Activated T-cell treated with anti-CD3 and anti-CD28 coated beads for 48 hours (primary cell): ENCODE measurements around the gene HOXD1.

Experiments
- DNase-seq: peaks from one replicate; pipeline ENCODE4 v3.0.0-alpha.2; 2020; ENCODE audit warnings: low read depth

HOXD1 gene

DNA sequence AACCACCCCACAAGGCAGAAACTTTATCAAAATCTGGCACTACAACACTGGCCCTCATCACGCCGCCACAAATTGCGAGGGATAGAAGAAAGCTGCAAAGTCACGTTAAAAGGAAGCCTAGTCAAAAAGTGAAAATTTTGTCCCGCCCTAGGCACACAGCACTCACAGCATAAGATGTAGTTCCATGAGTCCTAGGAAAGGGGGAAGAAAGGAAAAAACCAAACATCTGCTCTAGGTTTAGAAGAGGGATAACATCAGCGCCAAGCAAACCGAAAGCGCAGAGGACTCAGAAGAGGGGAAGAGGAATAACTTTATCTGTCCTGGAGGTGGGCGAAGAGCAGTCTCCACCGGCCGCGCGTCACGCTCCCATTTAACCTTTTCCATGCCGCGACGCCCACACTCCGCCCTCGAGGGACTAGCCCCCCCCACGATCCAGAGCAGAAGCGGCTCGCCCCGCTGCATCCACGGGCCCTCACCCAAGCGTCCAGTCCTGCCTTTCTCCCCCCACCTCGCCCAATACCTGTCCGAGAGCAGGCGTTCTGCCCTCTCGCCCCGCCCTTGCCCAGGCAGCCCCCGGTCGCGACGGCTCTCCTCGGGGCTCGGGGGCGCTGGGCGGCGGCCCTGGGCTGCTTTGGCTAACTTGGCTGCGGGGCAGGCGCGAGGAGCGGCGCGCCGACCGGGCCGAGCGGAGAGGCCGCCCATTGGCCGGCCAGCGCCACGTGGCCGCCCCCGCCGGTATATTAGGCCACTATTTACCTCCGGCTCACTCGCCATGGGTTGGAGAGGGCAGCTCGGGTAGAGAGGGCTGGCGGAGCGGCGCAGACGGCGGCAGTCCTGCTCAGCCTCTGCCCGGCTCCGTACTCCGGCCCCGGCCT, at the start of gene HOXD1:
HOXD1 (plus strand) TSS at position 770 of the 875 bp plus-strand sequence. CDS start 134 bp downstream, outside the sequence.
- DNase-seq: no peak

GRCh38 chr2:176138923-176139660, 49.4 kb upstream of the HOXD1 start:
- no peak for DNase-seq

- no peak for DNase-seq
These were observed 48.6 kb upstream of the HOXD1 start for GRCh38 chr2:176139661-176140512.

- peak; percentile 72 for DNase-seq
These were observed 47.8 kb upstream of the HOXD1 start for GRCh38 chr2:176140513-176141317.

DNA sequence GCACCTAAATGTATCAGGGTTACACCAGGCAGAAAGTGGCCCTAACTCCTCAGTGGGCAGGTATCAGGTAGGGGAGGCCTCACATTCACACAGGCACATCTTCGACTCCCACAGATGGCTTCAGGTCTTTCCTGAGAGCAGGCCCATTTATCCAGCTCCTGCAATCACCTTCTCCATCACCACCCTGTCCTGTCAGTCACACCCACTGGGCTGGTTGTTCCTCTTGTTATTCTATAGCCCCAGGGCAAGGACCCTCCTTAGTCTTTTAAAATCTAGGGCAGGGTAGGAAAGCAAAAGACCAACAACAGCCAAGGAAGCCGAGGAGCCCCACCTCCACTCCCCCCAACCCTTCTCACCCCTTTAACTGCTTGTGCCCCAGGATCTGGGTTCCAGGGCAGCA, 46.2 kb upstream of the HOXD1 start:
- no peak for DNase-seq

GRCh38 chr2:176145085-176145969, 43.1 kb upstream of the HOXD1 start:
- no peak for DNase-seq

DNA sequence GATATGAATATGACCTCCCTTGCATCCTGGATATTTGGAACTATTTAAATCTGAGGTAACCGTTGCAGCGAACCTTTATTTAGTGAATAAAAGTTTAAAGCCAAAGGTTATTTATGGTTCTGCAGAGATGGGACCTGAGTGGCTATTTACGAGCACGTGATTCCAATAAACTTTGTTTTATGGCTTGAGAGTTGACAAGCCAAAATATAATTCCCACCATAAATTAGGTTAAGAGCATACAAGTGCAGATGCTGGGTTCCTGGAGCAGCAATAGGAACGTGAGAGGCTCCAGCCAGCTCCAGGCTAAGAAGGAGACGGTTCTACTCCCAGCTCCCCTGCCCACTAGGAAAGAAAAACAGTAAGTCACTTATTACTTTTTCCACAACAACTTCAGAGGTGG, 42.4 kb upstream of the HOXD1 start:
- no peak for DNase-seq

DNA sequence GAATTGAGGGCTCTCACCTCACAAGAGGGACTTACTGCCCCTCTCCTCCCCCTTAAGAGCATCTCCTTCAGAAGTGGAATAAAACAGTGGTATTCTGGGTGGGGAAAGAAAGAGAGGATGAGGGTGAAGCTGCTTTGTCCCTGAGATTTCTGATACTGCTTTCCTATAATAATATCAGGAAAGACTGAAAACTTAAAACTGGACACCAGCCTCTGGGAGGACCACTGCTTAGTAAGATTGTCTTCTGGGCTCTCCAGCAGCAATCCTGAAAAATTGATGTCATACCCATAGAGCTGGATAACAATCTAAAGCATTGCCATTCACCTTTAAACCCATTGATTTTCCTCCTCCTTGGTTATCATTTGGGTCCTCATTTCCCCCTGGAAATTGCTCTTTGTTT, 41.8 kb upstream of the HOXD1 start:
- DNase-seq: no peak

DNA sequence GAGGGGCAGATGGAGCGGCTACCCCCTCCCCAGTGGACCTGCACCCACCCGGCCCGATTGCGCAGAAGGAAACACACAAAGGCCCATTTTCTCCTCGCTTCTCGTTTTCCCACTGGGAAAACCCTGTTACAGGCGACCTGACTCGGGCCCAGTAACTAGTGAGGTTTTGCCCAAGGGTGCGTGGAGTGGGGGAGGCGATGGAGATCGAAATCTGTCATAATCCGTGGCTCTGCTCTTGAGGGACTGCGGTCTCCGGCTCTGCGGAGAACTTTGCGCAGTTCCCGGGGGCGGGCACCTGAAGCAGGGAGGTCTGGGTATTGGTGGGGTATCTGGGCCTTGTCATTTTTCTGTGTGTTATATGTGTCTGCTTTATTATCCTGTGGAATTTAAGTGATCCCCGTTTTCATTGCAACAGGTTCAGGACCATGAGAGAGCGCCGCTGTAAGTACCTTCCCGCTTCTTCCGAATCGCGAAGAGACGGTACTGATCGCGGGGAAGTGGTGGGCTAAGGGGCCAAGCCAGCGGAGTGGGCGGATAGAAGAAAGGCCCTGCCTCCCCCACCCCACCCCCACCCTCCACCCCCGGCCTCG, 41.2 kb upstream of the HOXD1 start:
- no peak for DNase-seq

GRCh38 chr2:176147800-176148496, 40.5 kb upstream of the HOXD1 start:
- DNase-seq: no peak

GRCh38 chr2:176148751-176149421, 39.6 kb upstream of the HOXD1 start:
- no peak for DNase-seq

DNA sequence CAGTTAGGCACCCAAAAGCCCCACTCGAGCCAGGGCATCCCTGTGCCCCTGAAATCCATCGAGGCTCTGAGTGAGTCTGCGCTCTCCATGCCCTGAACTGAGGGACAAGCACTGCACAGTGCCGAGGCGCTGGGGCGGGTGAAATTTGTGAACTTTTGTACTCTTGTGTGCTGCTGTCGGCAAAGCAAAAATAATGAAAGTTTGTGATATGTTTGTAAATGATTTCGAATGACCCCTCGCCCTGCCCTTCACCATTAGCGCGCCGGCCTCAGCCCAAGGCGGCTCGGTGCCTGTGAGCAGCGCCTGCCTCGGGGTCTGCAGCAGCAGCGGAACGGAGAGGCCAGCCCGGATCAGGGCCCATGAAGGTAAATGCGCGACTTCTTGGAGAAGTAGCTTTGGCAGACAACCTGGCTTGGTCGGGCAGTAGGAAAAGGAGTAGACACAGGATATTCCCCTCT, 39.0 kb upstream of the HOXD1 start:
- no peak for DNase-seq

DNA sequence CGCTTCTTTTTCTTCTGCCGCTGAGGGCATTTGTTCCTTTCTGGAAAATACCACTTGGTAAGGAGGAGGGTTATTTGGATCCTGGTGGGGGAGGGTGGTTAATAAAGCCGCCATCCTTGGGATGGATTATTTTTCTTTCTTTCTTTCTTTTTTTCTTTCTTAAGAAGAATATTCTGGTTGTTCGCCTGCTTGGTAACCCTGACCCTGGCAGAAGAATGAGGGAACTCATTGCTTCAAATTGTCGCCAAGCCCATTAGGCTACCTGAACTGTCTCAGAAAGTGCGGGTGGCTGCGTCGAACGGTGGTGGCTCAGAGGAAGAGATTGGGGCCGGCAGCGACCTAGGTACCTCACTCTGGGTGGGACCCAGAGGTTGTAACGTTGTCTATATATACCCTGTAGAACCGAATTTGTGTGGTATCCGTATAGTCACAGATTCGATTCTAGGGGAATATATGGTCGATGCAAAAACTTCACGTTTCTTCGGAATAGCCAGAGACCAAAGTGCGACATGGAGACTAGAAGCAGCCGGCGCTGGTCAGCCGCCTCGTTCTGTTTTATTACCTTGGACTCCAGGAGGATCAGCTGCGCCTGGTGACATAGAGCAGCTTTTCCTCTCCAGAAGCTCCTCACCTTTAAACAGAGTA, 38.4 kb upstream of the HOXD1 start:
- DNase-seq: no peak

GRCh38 chr2:176150584-176151441, 37.7 kb upstream of the HOXD1 start:
- DNase-seq: no peak

DNA sequence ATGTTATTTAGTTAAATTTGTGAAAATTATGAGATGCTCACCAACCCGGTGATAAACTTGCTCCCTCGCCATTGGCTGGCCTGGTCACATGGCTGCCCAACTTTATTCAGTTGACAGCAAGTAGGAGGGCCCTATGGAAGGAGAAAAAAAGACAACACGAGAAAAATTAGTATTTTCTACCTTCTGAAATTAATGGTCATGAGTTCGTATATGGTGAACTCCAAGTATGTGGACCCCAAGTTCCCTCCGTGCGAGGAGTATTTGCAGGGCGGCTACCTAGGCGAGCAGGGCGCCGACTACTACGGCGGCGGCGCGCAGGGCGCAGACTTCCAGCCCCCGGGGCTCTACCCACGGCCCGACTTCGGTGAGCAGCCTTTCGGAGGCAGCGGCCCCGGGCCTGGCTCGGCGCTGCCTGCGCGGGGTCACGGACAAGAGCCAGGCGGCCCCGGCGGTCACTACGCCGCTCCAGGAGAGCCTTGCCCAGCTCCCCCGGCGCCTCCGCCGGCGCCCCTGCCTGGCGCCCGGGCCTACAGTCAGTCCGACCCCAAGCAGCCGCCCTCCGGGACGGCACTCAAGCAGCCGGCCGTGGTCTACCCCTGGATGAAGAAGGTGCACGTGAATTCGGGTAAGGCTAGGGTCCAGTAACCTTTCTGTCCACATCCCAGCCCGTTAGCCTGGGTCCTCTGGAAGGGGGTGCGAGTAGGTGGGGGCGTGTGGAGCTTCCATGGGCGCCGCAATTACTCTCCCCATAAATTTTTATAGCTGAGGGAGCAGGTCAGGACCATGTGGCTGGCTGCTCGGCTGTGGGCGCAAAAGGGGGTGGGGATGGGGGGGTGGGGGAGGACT, 36.8 kb upstream of the HOXD1 start, which contains the start of gene HOXD4:
HOXD4 (plus strand) TSS at position 109 of the 846 bp plus-strand sequence; CDS start at position 193, 84 bp downstream.
- no peak for DNase-seq
